Activated T-cell treated with anti-CD3 and anti-CD28 coated beads, Interleukin-2, amount 50 U/mL, for 4 hours (primary cell): ENCODE measurements around the gene DENND6B. TPM values are rescaled to one million over a fixed set of nuclear protein-coding genes. Genes with fewer than 3 reads are reported as not detected.

Experiments
- ATAC-seq, 2 donors: fragments of 200-7000 bp; cut with Tn5 transposase; one replicate each; pipeline ENCODE4 v1.10.0; 2021
- DNase-seq: peaks from one replicate; pipeline ENCODE4 v3.0.0-alpha.2; 2020
- H3K27me3 Mint-ChIP-seq: one replicate; pipeline ENCODE4 v1.8.0; 2021; ENCODE audit warnings: low read depth, mixed read lengths
- H3K36me3 Mint-ChIP-seq: one replicate; pipeline ENCODE4 v1.8.0; 2022; ENCODE audit warnings: mixed read lengths; ENCODE audit not compliant: insufficient read depth
- H3K4me1 Mint-ChIP-seq: one replicate; pipeline ENCODE4 v1.8.0; 2021; ENCODE audit warnings: low read depth, mixed read lengths
- H3K4me3 Mint-ChIP-seq: one replicate; pipeline ENCODE4 v1.8.0; 2021; ENCODE audit warnings: mild to moderate bottlenecking, moderate library complexity, mixed read lengths
- H3K9me3 Mint-ChIP-seq: one replicate; pipeline ENCODE4 v1.8.0; 2021; ENCODE audit warnings: mixed read lengths
- total RNA-seq, 3 donors: library from RNA; stranded (reverse); gene quantifications; one replicate each; pipeline ENCODE4 v1.2.1, GENCODE V29; 2021

The DENND6B gene
- total RNA-seq, 3 donors from 2014 or later = 1.0 to 1.6 (median 1.3) TPM

DNA sequence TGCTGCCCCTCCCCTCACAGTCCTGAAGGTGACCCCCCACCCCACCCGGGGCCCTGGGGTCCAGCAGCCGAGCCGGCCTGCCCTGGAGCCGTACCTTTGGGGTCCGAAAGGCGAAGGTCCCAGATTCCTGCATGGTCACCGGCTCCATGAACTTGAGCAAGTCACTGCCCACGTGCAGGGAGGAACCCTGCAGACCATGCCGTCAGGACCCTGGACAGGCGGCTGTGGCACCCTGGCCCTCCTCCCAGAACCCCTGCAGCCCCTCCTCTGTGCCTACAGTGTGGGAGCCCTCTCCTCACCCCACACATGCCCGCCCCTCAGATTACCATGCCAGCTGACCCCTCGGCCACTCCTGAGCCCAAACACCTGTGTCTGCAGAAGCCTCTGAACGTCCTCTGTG is 42.3 kb downstream of the DENND6B start:
- no peak for ATAC-seq
- Mint-ChIP-seq H3K36me3 (no peaks in the 10 kb centered on the region), H3K9me3 (no peaks in the 10 kb centered on the region), H3K4me3 (no peak overlapping the region), H3K4me1 (no peaks in the 10 kb centered on the region), H3K27me3 (no peaks in the 10 kb centered on the region)
- DNase-seq = no peak

DNA sequence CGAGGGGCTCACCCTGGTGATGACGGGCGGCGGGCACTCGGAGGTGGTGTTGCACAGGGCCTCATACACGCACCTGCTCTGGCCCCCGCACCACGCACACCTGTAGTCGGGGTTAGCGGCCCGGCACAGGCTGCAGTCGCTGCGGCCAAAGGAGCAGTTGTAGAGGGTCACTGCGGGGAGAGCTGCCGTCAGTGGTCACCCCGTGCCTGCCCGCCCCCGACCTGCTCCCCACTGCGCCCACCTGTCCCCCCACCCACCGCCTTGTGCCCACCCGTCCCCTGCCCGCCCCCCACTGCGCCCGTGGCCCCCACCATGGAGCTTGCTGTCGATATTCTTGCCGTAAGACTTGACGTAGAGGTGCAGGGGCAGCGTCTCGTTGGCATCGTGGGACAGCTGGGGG is 43.0 kb downstream of the DENND6B start:
- Mint-ChIP-seq H3K9me3 (no peaks in the 10 kb centered on the region), H3K4me3 (no peak overlapping the region), H3K4me1 (no peaks in the 10 kb centered on the region), H3K36me3 (no peaks in the 10 kb centered on the region), H3K27me3 (no peaks in the 10 kb centered on the region)
- DNase-seq (no peak), ATAC-seq (no peak)

DNA sequence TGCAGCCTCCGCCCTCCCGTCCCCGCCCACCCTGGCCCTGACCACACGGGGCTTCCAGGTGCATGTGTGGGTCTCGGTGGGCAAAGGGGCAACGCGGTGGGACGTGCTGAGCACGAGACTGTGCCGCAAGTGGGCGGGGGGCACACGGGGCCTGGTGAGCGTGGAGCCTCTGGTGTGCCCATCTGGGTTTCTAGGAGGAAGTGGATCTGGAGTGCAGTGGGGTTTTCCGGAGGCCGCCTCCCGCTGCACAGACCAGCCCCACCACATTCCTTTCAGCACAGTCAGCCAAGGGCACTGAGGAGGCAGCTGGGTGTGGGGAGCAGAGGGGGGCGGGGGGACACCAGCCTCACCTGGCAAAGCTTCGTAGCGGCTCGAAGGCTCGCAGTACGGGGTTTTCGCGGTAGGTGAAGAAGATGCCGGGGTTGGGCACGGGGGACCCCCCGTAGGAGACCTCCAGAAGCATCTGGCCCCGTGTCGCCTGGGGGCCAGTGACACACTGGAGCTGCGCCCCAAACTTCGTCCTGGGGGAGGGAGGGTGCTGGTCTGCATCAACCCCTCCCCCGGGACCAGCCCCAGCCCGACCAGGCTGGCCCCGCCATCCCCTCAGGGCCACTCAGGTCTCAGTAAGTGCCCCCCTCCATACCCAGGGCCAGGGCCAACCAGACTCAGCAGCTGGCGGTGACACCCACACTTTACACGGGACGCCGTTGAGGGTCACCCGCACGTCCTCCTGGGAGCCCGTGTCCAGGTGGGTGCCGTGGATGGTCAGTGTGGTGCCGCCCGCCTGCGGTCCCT is 44.3 kb downstream of the DENND6B start:
- DNase-seq (no peak), ATAC-seq (no peak)
- Mint-ChIP-seq H3K9me3 (no peaks in the 10 kb centered on the region), H3K27me3 (no peaks in the 10 kb centered on the region), H3K4me1 (no peaks in the 10 kb centered on the region), H3K36me3 (no peaks in the 10 kb centered on the region), H3K4me3 (no peak overlapping the region)

DNA sequence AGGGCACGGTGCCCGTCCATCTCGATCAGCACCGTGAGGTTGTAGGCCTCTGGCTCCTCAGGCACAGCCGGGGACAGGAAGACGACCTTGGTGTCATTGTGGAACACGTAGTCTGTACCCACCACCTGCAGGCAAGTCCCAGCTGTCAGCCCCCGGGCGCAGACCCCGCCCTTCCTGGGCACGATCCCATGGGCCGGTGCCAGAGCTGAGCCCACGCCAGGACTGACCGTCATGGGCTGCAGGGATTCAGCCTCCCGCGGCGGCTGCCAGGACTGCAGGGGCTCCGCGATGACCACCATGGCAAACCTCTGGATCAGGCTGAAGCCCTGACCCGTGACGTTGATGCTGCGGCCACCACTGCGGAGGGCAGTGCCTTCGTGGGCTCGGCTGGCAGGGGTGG is 44.9 kb downstream of the DENND6B start:
- Mint-ChIP-seq H3K4me3 (no peak overlapping the region), H3K27me3 (no peaks in the 10 kb centered on the region), H3K36me3 (no peaks in the 10 kb centered on the region), H3K4me1 (no peaks in the 10 kb centered on the region), H3K9me3 (no peaks in the 10 kb centered on the region)
- DNase-seq (no peak), ATAC-seq (no peak)

DNA sequence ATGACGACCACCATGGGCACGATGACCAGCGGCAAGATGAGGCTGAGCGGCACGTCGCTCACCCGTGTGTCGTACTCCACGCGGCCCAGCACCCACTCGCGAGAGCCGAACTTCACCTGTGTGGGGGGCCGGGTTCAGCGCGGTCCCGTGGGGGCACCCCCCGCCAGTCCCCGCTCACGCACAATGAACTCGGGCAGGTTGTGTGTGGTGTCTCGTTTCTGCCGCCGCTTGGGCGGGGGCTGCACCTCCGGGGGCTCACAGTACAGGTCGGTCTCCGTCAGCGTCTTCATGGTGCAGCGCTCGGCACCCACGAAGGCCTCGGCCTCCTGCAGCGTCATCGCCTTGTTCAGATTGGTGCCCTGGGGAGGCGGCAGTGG is 45.4 kb downstream of the DENND6B start:
- no peaks in the 10 kb centered on the region for H3K4me1 Mint-ChIP-seq
- no peak overlapping the region for H3K4me3 Mint-ChIP-seq
- ATAC-seq = no peak
- H3K27me3 Mint-ChIP-seq = no peaks in the 10 kb centered on the region
- H3K9me3 Mint-ChIP-seq = no peaks in the 10 kb centered on the region
- DNase-seq = no peak
- no peaks in the 10 kb centered on the region for H3K36me3 Mint-ChIP-seq

DNA sequence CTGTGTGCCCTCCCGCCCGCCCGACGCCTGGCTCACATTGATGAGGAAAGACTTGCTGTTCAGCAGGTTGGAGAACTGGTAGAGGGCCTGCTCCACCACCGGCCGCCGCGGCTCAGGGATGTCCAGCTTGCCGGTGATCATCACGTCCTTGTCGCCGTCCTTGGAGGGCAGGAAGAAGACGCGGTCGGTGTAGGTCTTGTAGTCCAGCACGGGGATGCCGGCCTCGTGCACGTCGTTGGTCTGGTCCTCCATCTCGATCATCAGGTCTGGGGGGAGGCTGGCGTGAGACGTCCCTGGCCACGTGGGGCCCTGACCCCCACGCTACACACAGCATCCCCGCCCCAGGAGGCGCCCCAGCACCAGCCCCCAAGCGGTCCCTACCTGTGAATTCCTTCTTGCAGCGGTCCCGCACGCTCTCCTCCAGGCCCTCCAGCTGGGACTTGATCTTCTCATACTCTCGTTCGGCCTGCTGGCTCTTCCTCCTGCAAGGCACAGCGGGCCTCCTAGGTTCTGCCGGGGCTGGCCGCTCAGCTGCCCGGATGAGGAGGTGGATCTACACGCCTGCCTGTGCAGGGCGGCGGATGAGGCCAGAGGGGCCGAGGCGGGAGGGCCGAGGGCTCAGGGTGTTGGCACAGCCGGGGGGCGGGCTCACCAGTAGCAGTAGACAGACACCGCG is 46.0 kb downstream of the DENND6B start:
- no peaks in the 10 kb centered on the region for H3K36me3 Mint-ChIP-seq
- H3K4me3 Mint-ChIP-seq = no peak overlapping the region
- no peaks in the 10 kb centered on the region for H3K9me3 Mint-ChIP-seq
- H3K27me3 Mint-ChIP-seq = no peaks in the 10 kb centered on the region
- DNase-seq = no peak
- ATAC-seq = no peak
- H3K4me1 Mint-ChIP-seq = no peaks in the 10 kb centered on the region

DNA sequence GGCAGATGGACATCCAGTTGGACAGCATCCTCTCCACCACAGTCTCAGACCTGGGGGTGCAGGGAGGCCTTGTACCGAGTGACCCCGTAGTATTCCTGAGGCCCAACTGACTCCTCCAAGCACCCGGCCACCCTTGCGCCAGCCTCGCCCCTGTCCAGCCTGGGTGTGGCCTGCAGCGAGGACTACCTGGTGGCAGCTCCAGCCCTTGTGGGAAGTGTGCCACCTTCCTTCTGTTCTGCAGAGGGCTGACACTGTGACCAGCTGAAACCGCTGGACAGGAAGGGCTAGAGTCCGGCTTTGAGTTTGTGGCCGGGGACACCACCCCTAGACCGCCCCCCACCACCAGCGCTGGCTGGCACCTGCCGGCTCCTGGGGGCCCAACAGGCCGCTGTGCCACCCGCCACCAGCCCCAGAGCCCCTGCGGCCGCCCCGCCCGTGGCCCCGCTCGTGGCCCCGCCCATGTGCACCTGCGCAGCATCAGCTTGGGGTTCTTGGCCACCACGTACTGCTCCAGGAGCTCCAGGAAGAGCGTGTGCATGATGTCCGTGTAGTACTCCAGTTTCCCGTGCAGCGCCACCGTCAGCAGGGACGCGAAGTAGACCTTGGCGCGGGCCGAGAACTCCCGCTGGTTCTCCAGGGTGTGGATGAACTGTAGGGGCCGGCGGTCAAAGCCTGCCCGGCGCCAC is 46.6 kb downstream of the DENND6B start:
- Mint-ChIP-seq H3K4me1 (no peaks in the 10 kb centered on the region), H3K27me3 (no peaks in the 10 kb centered on the region), H3K4me3 (no peak overlapping the region), H3K9me3 (no peaks in the 10 kb centered on the region), H3K36me3 (no peaks in the 10 kb centered on the region)
- no peak for DNase-seq
- no peak for ATAC-seq

DNA sequence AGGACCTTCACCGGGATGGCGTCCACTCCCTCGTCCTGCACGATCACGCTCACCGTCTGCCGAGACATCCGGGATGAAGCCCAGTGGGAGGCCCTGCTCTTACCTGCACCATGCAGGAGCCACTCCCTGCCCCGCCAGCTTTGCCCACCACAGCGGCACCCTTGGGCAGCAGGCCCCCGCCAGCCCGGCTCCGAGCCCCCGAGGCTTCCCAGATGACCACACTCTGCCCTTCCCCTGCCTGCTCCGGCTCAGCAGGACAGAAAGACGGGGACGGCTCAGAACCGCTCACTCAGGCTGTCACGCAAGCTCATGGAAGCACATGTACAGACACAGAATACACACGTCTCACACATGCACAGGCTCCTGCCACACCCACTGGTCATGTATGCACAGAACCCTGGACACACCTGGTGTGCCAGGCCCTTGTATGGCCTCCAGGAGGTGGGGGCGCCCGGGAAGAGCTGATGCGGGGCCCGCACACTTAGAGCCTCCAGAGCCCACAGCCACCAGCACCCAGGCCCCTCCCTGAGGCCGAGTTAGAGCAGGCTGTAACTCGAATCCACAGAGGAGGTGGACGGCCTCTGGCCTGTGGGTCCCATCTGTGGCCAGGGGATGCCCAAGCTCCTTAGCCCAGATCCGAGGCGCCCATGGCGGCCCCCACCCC is 47.7 kb downstream of the DENND6B start:
- H3K4me1 Mint-ChIP-seq = no peaks in the 10 kb centered on the region
- no peak overlapping the region for H3K4me3 Mint-ChIP-seq
- H3K27me3 Mint-ChIP-seq = no peaks in the 10 kb centered on the region

DNA sequence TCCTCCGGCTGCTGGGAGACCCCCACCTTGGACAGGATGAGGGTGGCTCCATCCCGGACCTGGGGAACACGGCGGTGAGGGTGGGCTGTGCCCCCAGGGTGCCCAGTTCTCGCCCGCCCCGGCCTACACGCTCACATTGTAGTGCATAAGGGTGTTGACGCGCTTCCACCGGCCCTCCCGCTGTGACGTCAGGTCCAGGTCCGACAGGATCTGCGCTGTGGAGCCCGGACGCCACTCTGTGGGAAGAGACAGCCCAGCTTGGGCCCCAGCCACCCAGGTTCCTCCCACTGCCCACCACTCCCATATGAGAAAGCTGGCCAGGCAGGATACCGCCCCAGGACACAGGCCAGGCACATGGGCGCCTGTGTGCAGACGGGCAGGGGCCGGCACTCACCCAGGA is 48.4 kb downstream of the DENND6B start:
- Mint-ChIP-seq H3K4me3 (no peak overlapping the region), H3K4me1 (peaks cover 2% of the 10 kb centered on the region), H3K9me3 (no peaks in the 10 kb centered on the region), H3K27me3 (no peaks in the 10 kb centered on the region), H3K36me3 (no peaks in the 10 kb centered on the region)
- ATAC-seq (no peak), DNase-seq (no peak)

More for the DNA sequence above, 47.7 kb downstream of the DENND6B start:
- H3K36me3 Mint-ChIP-seq = no peaks in the 10 kb centered on the region
- DNase-seq = no peak
- H3K9me3 Mint-ChIP-seq = no peaks in the 10 kb centered on the region
- ATAC-seq = no peak

DNA sequence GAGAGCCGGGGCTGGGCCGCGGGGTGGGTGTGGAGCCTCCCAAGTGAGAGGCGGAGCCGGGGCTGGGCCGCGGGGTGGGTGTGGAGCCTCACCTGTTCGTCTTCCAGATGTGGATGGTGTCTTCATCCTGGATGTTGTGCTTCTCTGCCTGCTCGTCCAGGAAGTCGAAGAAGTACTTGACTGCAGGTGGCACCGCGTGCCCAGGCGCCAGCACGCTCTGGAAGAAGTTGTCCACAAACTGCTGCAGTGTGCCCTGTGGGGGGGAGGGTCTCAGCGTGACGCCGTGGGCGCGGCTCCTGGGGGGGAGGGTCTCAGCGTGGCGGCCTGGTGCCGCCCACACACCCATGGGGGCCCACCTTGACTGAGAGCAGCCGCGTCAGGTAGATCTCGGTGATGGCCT is 49.1 kb downstream of the DENND6B start:
- ATAC-seq = no peak
- Mint-ChIP-seq H3K36me3 (no peaks in the 10 kb centered on the region), H3K4me1 (peaks cover 2% of the 10 kb centered on the region), H3K9me3 (no peaks in the 10 kb centered on the region), H3K4me3 (no peak overlapping the region), H3K27me3 (peaks cover 1% of the 10 kb centered on the region)
- no peak for DNase-seq

DNA sequence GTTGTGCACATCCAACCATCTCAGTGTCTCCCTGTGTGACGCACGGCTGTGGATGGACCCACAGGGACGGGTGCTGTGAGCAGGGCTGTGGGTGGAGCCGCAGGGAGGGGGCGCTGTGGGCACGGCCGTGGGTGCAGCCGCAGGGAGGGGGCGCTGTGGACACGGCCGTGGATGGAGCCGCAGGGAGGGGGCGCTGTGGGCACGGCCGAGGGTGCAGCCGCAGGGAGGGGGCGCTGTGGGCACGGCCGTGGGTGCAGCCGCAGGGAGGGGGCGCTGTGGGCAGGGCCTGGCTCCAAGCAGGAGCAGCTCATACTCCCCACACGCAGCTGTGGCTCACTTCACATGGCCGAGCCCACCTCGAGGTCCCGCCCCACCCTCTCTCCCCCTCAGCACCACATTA is 50.7 kb downstream of the DENND6B start:
- Mint-ChIP-seq H3K9me3 (no peaks in the 10 kb centered on the region), H3K27me3 (peaks cover 2% of the 10 kb centered on the region), H3K36me3 (no peaks in the 10 kb centered on the region), H3K4me1 (peaks cover 5% of the 10 kb centered on the region), H3K4me3 (no peak overlapping the region)
- peak; percentile 44 to 51 for ATAC-seq
- DNase-seq = no peak

DNA sequence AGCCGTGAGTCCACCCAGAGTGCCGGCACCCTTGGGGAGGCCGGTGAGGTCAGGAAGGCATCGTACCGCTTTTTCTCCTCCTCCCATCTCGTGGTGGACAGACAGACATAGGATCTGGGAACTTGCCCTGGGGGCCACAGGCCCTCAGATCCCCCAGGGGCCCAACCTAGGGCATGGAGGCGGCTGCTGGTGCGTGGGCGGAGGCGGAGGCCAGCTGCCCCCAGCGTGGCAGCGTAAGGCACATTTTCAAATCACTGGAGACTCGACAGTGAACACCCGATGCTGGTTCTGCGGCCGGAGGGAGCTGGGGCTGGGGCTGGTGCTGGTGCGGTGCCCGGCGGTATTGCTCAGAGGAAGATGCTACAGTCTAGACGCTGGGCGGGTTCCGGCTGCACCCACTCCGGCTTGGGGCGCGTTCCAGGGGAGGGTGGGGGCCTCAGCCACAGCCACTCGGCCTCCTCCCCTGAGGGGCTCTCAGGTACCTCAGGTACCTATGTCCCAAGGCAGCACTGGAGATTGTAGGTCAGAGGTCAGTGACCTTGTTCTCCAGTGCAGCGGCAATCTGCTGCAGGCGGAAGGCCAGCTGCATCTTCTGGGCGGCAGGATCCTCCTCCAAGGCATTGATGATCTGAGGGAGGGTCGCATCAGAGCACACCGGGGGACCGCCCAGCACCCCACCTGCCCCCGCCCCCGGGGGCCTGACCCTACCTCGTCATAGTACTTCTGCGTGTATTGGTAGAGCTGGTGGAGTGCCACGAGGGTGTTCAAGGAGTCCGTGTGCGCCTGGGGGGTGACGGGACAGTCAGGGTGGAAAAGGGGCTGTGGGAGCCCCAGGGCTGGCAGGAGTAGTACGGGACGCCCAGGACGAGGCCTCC is 51.4 kb downstream of the DENND6B start:
- Mint-ChIP-seq H3K4me1 (peaks cover 6% of the 10 kb centered on the region), H3K4me3 (no peak overlapping the region), H3K9me3 (no peaks in the 10 kb centered on the region), H3K27me3 (peaks cover 2% of the 10 kb centered on the region), H3K36me3 (no peaks in the 10 kb centered on the region)
- no peak for ATAC-seq
- DNase-seq = no peak

DNA sequence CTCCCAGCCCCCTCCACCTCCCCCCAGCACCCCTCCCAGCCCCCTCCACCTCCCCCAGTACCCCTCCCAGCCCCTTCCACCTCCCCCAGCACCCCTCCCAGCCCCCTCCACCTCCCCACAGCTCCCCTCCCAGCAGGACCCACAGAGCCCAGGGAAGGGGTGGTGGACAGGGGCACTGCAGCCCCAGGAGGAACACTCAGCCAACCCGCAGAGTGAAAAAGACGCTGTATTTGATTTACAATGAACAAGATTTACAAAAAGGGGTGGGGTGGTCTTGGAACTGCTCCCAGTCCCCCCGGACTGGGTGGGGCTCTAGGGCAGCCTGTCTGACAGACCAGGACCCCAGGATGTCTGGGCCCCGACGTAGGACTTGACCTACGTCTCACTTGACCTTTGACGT is 52.0 kb downstream of the DENND6B start:
- Mint-ChIP-seq H3K36me3 (no peaks in the 10 kb centered on the region), H3K4me3 (no peak overlapping the region), H3K4me1 (peaks cover 6% of the 10 kb centered on the region), H3K27me3 (peaks cover 2% of the 10 kb centered on the region), H3K9me3 (no peaks in the 10 kb centered on the region)
- ATAC-seq (no peak), DNase-seq (no peak)

DNA sequence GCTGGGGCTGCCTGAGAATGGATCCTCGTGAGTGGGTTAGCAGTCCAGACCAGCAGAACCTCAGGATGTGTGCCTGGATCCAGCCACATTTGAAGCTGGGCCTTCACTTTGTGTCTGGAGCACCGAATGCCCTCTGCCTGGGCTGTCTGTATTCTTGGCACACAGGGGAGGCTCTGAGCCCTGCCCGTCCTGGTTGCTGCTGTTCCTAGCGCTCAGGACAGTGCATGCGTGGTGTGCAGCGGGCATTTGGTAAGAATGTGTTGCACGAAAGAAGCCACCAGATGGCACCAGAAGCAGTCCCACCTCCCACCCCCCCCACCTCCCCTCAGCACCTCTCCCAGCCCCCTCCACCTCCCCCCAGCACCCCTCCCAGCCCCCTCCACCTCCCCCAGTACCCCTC is 52.5 kb downstream of the DENND6B start:
- Mint-ChIP-seq H3K27me3 (peaks cover 2% of the 10 kb centered on the region), H3K4me1 (peaks cover 6% of the 10 kb centered on the region), H3K9me3 (no peaks in the 10 kb centered on the region), H3K4me3 (no peak overlapping the region), H3K36me3 (no peaks in the 10 kb centered on the region)
- peak; percentile 29 for DNase-seq
- ATAC-seq = no peak
